Left renal cortex interstitium (tissue), 4 donors: ENCODE measurements around the gene CHRFAM7A. TPM values are rescaled to one million over a fixed set of nuclear protein-coding genes. Genes with fewer than 3 reads are reported as not detected.
"Not testable (repeated sequence)": the region's sequence is repeated elsewhere in the genome, so short reads cannot be mapped to it uniquely, and the experiment has no call there.

Experiments
- DNase-seq, 4 donors: peaks; one replicate each; pipeline ENCODE4 v3.0.0-alpha.2; 2013; ENCODE audit warnings: low read depth in 4 of 4, low spot score in 2 of 4, missing footprints in 1 of 4
- polyA plus RNA-seq, 4 donors: library from polyadenylated mRNA; unstranded; fragments of 120-200 nt; gene quantifications; one replicate each; pipeline ENCODE4 v1.2.1, GENCODE V29; 2013; ENCODE audit not compliant: insufficient read length in 4 of 4

Gene CHRFAM7A
- 1 to 10 TPM in 3 of 4 donors, under 1 TPM in 1; 0.56 to 6.3 (median 3.4) TPM for polyA plus RNA-seq

DNA sequence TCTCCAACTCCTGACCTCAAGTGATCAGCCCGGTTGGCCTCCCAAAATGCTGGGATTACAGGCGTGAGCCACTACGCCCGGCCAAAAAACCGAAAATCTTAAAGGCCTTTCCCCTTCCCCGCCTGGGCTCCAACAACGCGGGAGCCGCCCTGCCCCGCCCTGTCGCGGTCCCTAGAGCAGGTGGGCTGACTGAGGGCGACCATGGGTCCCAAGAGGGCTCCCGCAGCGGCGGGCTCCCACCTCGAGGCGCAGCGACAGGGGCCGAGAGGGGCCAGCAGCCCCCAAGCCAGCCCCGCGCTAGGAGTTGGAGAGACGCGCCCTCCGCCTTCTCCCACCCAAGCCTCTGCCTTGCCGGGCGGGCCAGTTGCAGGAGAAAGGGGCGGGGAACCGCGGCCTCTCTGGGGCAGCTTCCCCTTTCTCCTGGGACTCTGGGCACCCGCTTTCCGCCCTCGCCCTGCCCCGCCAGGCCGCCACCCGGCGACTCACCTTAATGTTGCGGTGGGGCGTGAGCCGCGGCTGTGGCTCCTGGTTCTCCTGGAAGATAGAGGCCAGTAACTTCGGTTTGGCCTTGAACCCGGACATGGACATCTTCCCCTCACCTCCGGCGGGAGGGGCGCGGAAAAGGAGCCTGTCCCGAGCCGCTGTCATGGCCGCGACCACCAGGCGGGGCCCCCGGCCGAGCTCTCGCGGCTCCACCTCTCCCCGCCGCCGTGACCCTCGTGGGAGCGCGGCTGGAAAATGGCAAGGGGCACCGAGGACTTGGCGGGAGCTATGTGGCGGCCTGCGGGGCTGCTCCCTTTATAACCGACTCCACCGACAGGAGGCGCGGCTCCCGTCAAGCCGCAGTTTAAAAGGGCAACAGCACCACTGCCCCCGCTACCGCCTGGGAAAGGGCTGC, at the start of gene CHRFAM7A:
CHRFAM7A (minus strand) TSS at position 775 of the 898 bp plus-strand sequence. CDS start 10,189 bp downstream, outside the sequence.
- not testable (repeated sequence) for DNase-seq

- DNase-seq: not testable (repeated sequence)
Observed at GRCh38 chr15:30438348-30438747, 45.0 kb upstream of the CHRFAM7A start.

DNA sequence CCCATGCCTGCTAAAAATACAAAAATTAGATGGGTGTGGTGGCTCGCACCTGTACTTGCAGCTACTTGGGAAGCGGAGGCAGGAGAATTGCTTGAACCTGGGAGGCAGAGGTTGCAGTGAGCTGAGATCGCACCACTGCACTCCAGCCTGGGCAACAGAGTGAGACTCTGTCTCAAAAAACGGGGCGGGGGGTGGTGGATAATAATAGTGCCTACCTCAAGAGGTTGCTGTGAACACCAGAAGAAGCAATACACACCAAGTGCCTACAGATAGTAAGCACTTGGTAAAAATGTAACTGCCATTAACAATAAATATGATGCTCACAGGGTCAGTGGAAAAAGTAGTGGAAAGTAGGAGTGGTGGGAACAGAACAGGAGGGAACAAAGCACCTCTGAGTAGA, 42.5 kb upstream of the CHRFAM7A start:
- not testable (repeated sequence) for DNase-seq

GRCh38 chr15:30420723-30421122, 27.4 kb upstream of the CHRFAM7A start:
- DNase-seq: not testable (repeated sequence)

DNA sequence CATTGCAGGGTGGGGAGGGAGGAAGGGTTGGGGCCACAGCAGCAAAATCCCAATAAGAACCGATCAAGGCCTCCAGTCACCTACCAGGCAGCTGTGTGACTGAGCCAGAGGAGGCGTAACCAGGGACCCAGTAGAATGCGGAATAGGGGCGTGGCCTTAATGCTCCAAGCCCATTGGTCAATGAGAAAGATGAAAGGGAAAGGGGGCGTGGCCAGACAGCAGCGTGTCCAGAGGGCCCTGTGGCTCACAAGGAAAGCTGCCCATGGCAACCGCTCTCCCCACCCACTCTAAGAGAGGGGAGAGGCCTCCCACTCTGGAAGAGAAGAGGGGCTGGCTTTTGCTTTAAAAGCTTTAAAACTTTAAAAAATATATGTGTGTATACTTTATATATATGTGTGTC, 20.8 kb upstream of the CHRFAM7A start, which contains the start of gene GOLGA8R:
GOLGA8R (minus strand) TSS at position 101 of the 400 bp plus-strand sequence; CDS start at position 3, 98 bp downstream.
- not testable (repeated sequence) for DNase-seq

- DNase-seq: not testable (repeated sequence)
Observed at GRCh38 chr15:30407636-30408035, 14.3 kb upstream of the CHRFAM7A start.

DNA sequence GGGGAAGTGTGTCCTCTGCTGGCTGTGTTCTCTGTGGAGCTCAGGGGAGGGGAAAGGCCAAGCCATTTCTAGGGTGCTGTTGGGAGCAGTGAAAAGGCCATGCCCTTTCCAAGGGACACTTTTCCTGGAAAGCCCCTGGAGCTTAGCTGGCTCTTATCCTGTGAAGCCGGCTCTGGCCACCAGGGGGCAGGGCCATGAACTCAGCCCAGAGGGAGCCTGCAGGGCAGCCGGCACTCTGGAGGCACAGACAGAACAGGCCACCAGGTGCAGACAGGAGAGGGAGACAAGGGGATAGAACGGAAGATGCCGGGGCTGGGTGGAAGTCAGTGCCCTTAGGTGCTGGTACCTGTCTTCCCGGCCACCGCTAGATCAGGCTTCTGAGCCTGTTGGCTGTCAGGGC, 5.6 kb upstream of the CHRFAM7A start:
- not testable (repeated sequence) for DNase-seq

DNA sequence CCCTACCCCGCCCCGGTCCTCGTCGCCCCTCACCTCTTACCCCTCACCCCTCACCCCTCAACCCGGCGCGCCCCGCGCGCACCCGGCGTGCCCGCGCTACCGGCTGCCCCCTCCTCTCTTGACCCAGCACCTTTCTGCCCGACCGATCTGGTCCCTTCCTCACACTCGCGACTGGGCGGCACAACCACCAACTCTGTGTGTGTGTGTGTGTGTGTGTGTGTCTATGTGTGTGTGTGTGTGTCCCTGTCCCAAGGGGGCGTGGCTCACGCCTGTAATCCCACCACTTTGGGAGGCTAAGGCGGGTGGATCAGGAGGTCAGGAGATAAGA, 288 bp upstream of the CHRFAM7A start:
- DNase-seq: not testable (repeated sequence)

DNA sequence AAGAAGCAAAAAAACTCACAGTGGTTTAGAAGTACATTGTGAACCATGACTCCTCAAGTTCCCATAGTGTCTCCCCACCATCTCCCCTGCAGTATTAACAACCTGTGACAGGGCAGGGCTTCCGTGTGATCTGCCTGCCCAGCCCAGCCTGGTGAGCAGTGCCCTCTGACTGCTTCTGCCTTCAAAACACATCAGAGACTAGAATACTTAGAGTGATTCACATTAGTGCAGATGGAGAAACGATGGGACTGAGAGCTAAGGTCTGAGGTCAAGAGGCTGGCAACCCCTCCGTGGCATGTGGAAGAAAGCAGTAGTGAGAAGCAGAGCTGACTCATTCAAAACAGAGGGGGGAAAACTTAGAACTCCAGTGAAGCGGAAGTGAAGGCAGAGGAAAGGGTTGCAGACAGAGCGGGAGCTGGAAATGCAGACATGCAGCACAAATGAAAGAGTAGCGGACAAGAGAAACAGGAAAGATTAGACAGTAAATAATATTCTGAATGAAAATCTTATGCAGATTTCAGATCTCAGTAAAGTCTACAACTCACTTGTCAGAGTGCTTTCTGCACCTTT, 6.9 kb downstream of the CHRFAM7A start:
- DNase-seq: not testable (repeated sequence)

DNA sequence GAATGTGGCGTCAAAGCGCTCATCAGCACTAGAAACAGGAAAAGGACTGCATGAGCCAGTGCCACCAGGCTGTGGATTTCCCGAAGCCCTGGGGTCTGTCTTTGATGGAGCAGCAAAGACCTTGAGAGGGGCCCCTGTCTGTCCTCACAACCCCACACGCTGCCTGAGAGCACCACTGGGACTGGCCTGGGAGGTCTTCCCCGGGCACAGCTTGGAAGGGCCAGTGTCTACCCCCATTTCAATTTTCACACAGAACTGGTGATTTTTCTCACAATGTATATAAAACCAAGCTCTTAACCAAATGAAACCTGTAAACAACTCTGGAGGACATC, 16.3 kb downstream of the CHRFAM7A start:
- not testable (repeated sequence) for DNase-seq

DNA sequence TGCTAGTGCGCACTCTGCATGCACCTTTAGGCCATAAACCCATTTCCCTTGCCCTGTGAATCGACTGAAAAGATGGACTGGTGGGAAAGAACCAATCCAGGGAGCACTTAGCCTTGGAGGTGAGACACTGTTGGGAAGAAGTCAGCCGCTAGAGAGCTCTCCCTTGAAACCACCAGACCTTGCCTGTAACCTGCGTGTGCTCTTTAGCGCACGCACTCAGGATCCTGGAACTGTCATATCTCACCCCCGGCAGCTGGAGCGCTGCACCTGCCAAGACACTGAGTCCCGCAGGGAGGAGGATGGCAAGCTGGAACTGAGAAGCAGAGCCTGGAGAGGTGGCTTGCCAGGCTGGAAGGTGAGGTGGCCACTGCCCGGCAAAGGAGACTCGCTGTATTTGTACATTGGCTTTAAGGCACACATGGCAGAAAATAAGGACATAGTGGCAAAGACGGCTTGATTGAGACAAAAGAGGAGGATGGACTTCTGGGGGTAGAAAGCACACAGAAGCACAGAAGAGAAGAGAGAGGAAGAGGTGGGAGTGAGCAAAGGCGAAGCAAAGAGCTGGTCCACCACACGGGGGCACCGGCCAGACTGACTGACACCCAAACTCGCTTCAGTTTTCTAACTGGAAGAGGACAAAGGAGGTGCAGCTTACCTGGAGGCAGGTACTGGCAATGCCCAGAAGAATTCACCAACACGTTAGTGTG, 16.8 kb downstream of the CHRFAM7A start:
- not testable (repeated sequence) for DNase-seq

- DNase-seq: not testable (repeated sequence)
Observed at GRCh38 chr15:30375872-30376271, 17.5 kb downstream of the CHRFAM7A start.

DNA sequence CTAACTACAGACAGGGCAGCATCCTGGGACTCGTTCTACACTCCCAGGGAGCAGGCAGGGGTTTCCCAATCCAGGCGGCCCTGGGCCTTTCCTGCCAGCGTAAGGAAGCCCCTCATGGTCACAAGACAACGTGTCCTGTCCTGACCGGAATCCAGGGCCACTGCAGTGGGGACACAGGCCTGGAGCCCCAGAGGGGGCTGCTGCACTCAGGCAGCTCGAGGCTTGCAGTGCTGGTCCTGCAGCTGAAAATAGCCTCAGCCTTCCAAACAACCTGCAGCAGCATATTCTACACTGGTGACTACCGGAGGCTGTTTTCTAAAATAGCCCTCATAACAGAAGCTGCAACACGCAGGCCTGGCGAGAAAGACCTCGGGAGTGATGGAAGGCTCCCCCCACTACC, 18.5 kb downstream of the CHRFAM7A start:
- DNase-seq: not testable (repeated sequence)

- DNase-seq: not testable (repeated sequence)
Observed at GRCh38 chr15:30368271-30368670, 25.1 kb downstream of the CHRFAM7A start.

GRCh38 chr15:30367246-30367645, 26.1 kb downstream of the CHRFAM7A start:
- DNase-seq: not testable (repeated sequence)

- DNase-seq: not testable (repeated sequence)
Observed at GRCh38 chr15:30361404-30361803, 31.9 kb downstream of the CHRFAM7A start.

DNA sequence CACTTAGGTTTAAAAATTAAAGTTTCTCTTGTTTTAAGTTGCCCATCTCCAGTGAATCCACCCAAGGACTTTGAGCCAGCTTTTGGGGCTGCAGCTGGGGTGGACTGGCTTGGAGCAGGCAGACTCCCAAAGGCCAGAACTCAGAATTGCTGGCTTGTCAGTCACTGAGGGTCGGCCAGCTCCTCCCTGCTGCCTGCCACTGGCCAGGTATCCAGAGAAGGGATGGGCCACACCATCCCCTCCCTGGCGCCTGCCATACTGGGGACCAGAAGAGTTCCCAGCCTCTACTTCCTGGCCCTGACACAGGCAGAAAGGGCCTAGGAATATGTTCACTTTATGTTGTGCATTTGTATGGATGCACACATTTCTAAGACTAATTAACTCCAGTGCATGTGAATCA, 32.4 kb downstream of the CHRFAM7A start:
- DNase-seq: not testable (repeated sequence)

DNA sequence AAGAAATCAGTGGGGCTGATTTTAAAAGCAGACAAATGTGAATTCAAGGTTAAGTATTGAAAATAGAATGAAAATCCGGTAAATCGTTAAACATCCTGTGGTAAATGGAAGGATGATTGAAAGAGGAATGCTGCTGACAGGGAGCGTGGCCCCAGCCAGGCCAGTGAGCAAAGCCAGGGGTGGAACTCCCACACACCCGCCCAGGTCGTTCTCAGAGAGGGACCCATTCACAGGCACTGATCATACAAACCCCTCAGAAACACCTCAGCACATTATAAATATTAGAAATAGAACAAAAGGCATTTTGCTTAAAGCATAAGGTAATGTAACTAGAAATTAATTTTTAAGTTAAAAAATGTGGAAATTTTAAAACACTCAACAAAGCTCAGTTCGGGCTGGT, 38.3 kb downstream of the CHRFAM7A start:
- not testable (repeated sequence) for DNase-seq

GRCh38 chr15:30349803-30350202, 43.5 kb downstream of the CHRFAM7A start:
- DNase-seq: not testable (repeated sequence)

GRCh38 chr15:30336584-30336983, 56.8 kb downstream of the CHRFAM7A start:
- DNase-seq: not testable (repeated sequence)

DNA sequence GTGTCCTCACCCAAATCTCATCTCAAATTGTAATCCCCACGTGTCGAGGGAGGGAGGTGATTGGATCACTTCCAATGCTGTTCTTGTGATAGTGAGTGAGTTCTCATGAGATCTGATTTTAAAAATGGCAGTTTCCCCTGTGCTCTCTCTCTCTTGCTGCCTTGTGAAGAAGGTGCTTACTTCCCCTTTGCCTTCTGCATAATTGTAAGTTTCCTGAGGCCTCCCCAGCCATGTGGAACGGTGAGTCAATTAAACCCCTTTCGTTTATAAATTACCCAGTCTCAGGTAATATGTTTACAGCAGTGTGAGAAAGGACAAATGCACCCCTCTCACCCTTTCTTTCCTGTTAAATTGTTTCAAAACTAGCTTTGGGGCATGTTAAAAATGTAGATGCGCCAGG, 59.2 kb downstream of the CHRFAM7A start:
- not testable (repeated sequence) for DNase-seq
